Measurements from ENCODE around the gene GSC2. TPM values are rescaled to one million over a fixed set of nuclear protein-coding genes. Genes with fewer than 3 reads are reported as not detected.

The GSC2 gene
- total RNA-seq, 6 experiments from 2014 or later = not detected

DNA sequence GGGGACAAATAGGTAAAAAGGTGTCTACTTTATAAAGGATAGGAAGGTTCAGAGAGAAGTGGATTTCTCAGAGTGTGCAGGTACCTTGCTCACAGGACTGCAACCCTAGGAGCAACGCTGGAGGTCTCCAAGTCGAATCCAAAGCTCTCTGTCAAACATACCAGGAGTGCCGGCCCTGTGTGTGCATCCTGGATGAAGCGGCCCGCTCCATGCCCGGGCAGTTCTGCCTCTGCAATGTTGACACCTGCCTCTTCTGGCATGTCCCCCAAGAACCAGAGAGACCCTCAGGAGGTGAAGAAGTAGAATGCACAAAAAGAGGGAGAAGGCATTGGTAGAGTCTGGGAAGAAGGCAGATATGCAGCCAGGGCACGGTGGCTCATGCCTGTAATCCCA is 22.1 kb downstream of the GSC2 start:
- Mint-ChIP-seq H3K4me1 (ENCODE audit: low read depth) (peaks cover 4% of the 10 kb centered on the region), H3K27ac (no peak overlapping the region), H3K36me3 (ENCODE audit: low read depth) (peaks cover 8% of the 10 kb centered on the region; the same call in 1 of the 2 replicates), H3K27me3 (ENCODE audit: insufficient read depth) (peaks cover 7% of the 10 kb centered on the region), H3K4me3 (no peak overlapping the region), H3K9me3 (no peaks in the 10 kb centered on the region)
- no peak for TF ChIP-seq CTCF (IDR thresholded peaks at IDR 0.05)
- no peak for DNase-seq

- peaks cover 5% of the 10 kb centered on the region for H3K27me3 Mint-ChIP-seq (ENCODE audit: insufficient read depth)
- no peak for DNase-seq
- peaks cover 8% of the 10 kb centered on the region for H3K4me1 Mint-ChIP-seq (ENCODE audit: low read depth)
- no peak for TF ChIP-seq CTCF (IDR thresholded peaks at IDR 0.05)
- H3K36me3 Mint-ChIP-seq (ENCODE audit: low read depth) = peaks cover 6% of the 10 kb centered on the region; the same call in 1 of the 2 replicates
- H3K4me3 Mint-ChIP-seq = no peak overlapping the region
- no peak overlapping the region for H3K27ac Mint-ChIP-seq
- no peaks in the 10 kb centered on the region for H3K9me3 Mint-ChIP-seq
These were observed 22.6 kb downstream of the GSC2 start for GRCh38 chr22:19127329-19128008.

DNA sequence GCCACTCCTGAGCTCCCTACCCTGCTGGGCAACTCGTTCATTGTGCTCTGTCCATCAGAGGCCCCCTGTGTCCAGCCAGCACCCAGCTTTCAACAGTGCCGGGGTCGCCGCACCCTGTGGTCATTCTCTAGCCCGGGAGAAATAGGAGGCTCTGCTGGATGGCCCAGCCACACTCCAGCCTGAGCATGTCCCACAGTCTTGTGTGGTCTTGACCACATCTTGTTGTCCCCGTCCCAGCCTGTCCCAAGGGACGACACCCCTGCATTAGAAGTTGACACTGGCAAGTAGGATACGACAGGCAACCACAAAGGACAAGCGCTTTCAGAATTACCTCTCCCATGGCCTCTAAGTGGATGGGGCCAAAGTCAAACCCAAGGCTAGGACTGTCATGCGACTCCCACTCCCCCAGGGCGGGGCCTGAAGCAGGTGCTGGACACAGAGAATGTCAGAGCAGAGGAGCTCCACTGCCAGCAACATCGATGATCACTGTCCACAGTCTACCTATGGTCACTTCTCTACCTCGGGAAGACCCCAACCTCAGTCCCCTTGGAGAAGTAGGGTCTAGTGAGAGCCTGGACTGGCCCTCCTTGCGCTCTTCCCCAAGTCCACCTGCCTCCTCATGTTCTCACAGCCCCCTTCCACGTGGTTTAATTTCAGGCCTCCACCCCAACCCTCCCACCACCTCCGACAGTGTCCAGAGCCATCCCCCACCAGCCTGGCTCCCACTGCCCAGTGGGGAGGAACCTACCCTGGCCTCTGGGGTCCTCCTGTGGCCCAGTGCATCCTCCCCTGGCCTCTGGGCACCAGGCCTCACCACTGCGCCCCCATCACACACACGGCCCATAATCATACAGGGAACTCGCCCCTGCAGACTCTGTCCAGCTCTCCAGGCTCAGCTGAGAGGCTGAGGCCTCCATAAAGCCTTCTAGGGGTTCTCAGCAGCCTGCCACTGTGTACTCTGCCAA is 23.5 kb downstream of the GSC2 start:
- TF ChIP-seq CTCF (IDR thresholded peaks at IDR 0.05) = no peak
- H3K4me3 Mint-ChIP-seq = no peak overlapping the region
- no peak overlapping the region for H3K27ac Mint-ChIP-seq
- no peaks in the 10 kb centered on the region for H3K9me3 Mint-ChIP-seq
- no peak for DNase-seq
- no peaks in the 10 kb centered on the region for H3K36me3 Mint-ChIP-seq (ENCODE audit: low read depth)
- H3K4me1 Mint-ChIP-seq (ENCODE audit: low read depth) = peaks cover 8% of the 10 kb centered on the region
- H3K27me3 Mint-ChIP-seq (ENCODE audit: insufficient read depth) = peaks cover 5% of the 10 kb centered on the region

DNA sequence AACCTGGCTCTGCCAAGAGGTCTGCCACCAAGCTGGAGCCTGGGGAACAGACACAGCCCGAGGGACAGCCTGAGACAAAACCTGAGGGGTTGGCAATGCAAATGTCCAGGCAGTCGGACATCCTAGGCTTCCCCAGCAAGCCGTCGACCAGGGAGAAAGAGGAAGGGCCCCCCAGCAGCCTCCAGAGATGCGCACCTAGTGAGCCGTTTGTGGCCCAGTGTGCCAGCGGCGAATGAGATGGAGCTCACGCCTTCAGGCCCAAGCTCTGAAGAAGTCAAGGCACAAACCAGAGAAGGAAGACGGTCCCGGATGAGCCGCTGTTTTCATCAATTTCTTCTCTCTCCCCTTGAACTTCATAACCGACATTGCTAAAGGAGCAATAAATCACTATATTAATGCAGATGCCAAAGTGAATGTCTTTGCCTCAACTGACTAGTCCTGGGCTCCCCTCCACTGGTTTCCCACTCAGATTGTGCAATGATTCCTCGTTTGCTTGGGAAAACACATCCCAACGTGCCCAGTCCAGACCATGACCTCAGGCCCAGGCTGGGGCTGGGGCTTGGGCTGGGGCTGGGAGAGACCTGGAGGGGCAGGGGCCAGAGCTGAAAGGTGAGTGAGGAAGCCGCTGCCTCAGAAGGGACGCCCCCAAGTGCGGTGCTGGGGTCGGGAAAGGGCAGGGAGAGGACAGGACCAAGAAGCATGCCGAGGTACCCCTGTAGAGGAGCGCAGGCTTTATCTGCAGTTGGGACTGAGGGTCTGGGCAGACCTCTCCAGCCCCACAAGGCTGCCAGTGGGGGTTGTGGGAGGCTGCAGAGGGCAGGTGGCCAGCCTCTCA is 24.4 kb downstream of the GSC2 start:
- Mint-ChIP-seq H3K4me3 (no peak overlapping the region), H3K36me3 (ENCODE audit: low read depth) (no peaks in the 10 kb centered on the region), H3K27me3 (ENCODE audit: insufficient read depth) (peaks cover 5% of the 10 kb centered on the region), H3K4me1 (ENCODE audit: low read depth) (peaks cover 16% of the 10 kb centered on the region), H3K27ac (no peak overlapping the region), H3K9me3 (no peaks in the 10 kb centered on the region)
- TF ChIP-seq CTCF (IDR thresholded peaks at IDR 0.05) = no peak
- DNase-seq = no peak

- Mint-ChIP-seq H3K27me3 (ENCODE audit: insufficient read depth) (peaks cover 5% of the 10 kb centered on the region), H3K4me3 (no peak overlapping the region), H3K27ac (no peak overlapping the region), H3K36me3 (ENCODE audit: low read depth) (no peaks in the 10 kb centered on the region), H3K4me1 (ENCODE audit: low read depth) (peaks cover 23% of the 10 kb centered on the region), H3K9me3 (no peaks in the 10 kb centered on the region)
- no peak for DNase-seq
- TF ChIP-seq CTCF (IDR thresholded peaks at IDR 0.05) = no peak
These were observed 25.1 kb downstream of the GSC2 start for GRCh38 chr22:19125011-19125410.

Measured in HFFc6 (cell line).